ENCODE data around the gene RGL1.

Gene RGL1

GRCh38 chr1:183787704-183788103 is 17.2 kb upstream of the RGL1 start:
- DNase-seq, result no peak

DNA sequence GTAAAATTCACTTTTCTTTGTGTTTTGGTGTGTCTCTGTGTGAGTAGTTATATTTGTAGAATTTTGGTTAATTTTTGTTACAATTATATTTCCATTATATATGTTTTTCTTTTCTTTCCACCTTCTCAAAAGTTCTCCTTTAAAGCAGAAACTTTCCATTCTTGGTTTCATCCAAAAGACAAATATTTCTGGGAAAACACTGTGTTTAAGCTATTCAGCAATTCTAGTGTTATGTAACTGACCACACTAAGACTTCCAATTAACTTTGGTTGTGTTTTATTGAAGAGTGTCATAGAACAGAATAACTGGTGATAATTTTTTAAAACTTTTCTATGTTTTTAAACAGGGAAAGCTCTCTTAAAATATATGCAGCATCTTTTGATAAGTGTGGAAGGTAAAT is 13.6 kb upstream of the RGL1 start:
- DNase-seq, result no peak

- DNase-seq, result peak; percentile 73
These were observed 12.6 kb upstream of the RGL1 start for GRCh38 chr1:183792300-183792699.

- no peak for DNase-seq
These were observed 10.8 kb upstream of the RGL1 start for GRCh38 chr1:183794088-183794487.

- DNase-seq, result no peak
These were observed 4.5 kb upstream of the RGL1 start for GRCh38 chr1:183800449-183800848.

DNA sequence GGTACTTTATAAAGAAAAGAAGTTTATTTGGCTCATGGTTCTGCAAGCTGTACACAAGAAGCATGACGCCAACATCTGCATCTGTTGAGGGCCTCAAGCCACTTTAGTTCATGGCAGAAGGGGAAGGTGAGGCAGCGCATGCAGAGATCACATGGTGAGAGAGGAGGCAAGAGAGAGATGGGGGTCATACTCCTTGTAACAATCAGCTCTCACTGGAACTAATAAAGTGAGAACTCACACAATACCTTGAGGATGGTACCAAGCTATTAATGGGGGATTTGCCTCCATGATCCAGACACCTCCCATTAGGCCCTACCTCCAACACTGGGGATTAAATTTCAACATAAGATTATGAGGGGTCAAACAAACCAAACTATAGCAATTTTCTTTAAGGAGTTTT is 3.3 kb upstream of the RGL1 start:
- DNase-seq, result no peak

DNA sequence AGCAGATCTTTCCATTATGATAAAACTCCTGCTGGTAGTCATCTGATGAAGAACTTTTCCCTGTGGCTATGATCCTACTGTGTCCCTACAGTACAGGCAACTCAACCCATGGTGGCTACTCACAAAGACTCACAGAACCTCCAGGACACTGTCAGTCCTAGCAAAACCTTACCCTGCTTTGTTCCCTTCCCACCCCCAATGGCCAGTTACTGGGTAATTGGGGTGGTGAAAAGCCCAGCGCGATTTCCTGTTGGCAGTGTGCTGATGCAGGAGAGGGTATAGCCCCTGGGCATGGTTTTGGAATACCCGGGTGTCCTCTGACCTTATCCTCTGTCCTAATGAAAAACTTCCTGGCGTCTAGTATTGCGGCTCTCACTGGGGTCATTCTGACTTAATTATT is 533 bp upstream of the RGL1 start:
- no peak for DNase-seq

DNA sequence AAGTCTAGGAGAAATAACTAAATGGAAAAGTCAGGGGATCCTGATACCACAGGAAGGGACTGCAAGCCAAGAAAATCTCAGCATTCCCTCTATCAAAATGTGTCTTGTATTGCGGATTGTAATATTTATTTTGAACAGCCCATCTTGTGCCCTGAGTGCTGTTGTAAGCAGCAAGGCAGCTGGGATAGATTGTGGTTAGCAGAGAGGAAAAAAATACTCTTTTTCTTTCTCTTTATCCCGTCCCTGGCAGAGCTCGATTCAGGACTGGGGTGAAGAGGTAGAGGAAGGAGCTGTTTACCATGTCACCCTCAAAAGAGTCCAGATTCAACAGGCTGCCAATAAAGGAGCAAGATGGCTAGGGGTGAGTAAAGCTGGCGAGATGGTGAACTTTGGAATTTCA is 1.2 kb downstream of the RGL1 start:
- no peak for DNase-seq

DNA sequence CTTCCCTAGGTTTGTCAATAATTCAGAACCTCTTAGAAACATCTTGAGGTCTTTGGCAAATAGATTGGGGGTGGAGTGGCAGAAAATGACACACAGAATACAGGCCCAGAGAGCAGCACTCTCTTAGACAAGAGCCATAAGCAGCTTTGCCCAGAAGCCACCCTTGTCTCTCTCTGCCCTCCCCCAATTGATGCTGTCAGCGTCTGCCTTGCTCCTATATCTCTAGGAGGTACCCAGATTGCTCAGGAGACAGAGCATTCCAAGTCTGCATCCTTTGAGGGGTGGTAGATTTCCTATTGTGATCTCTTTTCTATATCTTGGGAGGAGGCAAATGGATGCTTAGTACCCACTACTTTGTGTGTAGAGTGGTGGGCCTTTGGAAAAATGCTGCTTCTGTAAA is 1.8 kb downstream of the RGL1 start:
- no peak for DNase-seq

- peak; percentile 59 for DNase-seq
These were observed 2.7 kb downstream of the RGL1 start for GRCh38 chr1:183807549-183808168.

DNA sequence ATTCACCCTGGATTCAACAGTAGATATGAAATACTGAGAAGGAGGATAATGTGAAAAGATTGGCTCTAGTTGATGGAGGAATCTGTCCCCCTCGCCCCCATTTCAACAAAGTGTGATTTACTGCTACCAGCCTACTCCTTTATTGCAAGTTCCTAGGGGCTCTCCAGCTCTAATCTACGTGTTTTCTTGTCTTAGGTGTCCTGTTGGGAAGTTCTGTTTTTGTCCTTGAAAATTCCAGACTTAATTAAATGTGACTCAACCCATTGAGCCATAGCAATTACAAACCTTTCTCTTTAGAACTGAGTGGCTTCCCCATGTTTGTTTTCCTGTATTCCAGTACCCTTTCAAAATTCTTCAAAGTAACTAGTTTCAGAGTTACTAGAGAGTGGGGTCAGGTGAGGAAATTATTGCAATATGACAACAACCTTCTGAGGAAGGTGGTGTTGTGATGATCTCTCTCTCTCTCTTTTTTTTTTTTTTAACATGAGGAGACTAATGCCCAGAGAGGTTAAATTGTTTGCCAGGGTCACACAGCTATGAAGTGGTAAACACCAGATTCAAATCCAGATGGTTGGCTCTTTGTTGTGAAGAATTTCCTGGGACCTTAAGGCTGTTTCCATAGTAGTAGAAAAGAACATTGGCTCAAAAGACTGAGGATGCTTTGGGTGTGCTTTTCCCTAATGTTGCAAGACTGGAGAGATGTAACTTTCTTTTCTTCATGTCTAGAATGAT is 3.5 kb downstream of the RGL1 start:
- no peak for DNase-seq

- peak; percentile 91 for DNase-seq
These were observed 5.2 kb downstream of the RGL1 start for GRCh38 chr1:183810121-183810520.

GRCh38 chr1:183810756-183811544 is 6.0 kb downstream of the RGL1 start:
- DNase-seq, result no peak

DNA sequence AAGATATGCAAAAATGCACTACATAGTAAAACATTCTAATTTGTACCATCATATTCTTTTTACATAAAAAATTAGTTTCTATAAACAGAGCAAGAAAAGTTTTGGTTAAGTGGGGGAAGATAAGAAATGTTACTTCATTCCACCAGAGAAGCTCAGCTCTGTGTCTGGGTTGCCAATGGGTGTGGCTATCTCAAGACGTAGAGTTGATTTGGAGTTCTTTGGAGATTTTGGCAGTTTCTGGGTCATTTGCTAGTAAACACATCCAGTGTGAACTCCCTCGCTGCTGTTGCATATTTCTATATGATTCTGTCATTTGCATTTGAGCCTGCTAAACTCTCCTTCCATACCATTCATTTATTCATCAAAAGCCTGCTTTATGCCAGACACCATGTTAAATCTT is 7.2 kb downstream of the RGL1 start:
- DNase-seq, result no peak

DNA sequence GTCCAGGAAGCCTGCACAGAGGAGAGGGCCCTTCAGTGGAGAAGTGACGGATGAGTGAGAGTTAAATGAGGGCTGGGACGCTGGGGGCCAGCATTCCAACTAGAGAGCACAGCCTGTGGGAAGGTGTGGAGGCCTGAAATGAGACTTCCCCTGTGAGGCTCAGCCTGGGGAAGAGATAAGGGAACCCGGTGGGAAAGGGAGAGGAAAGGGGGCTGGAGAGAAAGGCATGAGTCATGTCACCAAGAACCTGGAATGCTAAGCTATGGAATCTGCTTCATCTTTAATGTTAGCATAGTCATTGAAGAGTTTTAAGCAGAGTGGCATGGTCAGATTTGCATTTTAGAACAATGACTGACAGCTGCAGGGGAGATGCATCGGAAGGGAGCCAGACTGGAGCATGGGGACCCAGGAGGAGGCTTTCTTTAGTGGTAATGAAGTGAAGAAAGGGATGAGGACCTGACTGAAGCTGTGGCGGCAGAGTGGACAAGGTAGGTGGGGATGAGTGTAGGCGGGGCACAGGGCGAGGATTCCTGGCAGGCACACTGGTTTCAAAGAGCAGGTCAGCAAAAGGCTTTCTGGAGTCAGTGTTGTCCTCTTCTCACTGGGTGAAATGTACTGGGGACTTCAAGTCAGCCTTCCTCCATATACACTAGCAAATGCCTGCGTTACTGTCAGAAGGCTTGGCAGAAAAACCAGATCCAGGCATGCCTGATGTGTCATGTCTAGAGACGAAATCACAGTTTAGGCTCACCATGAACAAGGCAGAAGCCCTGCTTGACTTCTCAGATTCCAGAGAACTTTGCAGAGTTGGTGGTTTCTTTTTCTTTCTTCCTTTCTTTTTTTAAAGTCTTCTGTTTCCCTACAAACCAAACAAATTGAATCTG is 8.0 kb downstream of the RGL1 start:
- no peak for DNase-seq

DNA sequence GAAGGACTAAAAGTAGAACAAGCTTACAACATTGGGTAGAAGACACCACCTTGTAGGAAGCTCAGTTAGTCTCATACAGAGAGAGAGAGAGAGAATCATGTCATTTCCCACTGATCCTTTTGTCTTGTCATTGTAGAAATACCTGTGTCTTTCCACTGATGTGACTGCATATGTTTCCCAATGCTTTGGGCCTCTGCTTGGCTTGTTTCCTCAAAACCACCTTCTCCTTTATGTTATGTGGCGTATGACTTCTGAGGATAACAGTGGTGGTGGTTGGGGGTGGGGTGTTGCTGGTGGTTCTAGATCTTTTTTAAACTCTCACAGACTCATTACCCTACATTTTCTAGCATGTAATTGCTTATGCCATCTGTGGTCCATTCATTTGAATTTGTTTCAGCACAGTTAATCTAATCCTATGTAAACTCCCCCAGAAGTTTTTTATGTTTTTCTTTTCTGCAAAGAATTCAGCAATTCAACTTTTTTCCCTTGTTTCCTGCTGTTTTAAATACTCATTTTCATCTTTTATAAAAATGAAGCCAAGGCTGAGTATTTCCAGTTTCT is 9.3 kb downstream of the RGL1 start:
- peak; percentile 45 for DNase-seq

DNA sequence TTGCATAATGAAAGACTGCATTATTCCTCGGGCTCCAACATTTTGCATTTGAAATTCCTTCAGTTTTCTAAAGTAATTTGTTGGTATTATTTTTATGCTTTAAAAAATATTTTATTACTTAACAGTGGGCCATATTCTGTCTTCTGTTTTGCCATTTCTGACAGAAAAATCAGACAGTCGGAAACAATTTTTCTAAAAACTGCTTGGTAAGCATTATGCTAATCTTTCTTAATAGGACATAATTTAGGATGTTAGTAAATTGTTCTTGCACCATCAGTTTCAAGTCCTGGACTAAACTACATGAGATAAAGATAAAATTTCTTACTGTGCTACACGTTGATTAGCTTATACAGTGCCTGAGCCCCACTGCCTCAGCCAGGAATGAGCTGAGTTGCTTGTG is 11.2 kb downstream of the RGL1 start:
- no peak for DNase-seq

GRCh38 chr1:183817576-183818288 is 12.8 kb downstream of the RGL1 start:
- DNase-seq, result no peak

GRCh38 chr1:183819059-183819458 is 14.1 kb downstream of the RGL1 start:
- no peak for DNase-seq

DNA sequence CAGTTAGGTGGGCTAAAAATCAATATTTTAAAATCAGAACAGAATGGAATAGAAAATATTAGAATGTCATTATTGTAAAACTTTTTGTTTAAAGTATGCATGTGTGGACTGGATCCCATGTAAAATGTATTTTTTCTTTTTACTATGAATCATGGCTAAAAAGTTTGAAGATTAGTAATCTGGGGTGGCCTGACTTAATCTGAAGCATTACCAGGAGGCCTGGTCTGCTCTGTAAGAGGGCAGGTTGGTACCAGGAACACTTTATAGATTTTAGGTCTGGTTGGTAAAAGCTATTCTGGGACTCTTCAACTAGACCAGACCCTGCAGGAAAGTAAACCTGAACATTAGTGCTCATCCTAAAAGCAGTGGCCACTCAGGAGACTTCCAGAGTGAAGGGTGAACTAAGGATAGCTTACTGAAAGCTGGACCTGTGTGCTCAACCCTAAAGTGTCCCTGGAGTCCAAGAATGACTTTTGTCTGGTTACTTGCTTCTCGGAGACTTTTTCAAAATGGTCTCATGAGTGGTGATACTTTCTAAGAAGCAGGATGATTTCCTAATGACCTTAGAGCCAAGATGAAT is 16.5 kb downstream of the RGL1 start:
- no peak for DNase-seq

DNA sequence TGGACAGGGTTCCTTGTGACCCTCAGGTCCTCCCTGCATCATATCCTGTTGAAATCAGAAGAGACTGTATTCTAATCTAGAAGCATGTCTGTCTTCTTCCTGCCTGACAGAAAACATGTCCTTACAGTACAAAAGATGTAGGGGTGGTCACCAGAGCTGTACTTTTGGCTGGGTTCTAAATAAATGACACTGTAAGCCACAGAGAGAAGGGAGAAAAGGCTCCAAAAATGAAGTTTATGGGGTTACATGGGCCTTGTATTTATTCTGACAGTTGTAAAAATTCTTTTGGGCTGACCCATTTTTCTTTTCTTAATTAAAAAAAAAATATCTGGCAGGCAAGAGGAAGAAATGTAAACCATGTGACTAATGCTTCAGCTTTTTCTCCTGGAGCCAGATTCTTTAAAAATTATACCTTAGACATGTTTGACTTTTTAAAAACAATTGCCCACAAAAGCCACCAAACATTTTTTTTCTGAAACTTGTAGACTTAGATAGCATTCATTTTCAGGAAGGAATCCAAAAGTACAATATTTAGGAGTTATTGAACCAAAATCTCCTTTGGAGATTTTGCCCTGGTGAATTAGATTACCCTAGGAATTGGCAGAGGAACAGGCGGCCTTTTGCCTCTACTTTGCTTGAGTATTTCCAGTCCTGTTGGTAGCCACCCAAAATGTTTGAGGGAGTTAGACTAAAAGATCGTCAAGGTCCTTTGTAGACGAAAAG is 17.1 kb downstream of the RGL1 start:
- no peak for DNase-seq
